WTC11 (cell line): Measurements from ENCODE around the gene DISC1. TPM values are rescaled to one million over a fixed set of nuclear protein-coding genes. Genes with fewer than 3 reads are reported as not detected.

Source experiments
- ATAC-seq: fragments of 200-7000 bp; cut with Tn5 transposase; 2 replicates; pipeline ENCODE4 v1.10.0; 2021; ENCODE audit warnings: mild to moderate bottlenecking, moderate library complexity
- CTCF ChIA-PET: fragments of 300-600 bp; sonication (Branson Sonifier 250); formaldehyde crosslinking; loops from one replicate; lab custom pipeline; 2021; ENCODE audit warnings: antibody characterized with exemption; lab: Charles Lee
- POLR2A ChIA-PET: fragments of 350-600 bp; sonication (Branson Sonifier 250); formaldehyde crosslinking; loops from one replicate; lab custom pipeline; 2021; ENCODE audit warnings: antibody characterized with exemption; lab: Charles Lee
- DNase-seq: peaks from one replicate; pipeline ENCODE4 v3.0.0; 2021; ENCODE audit warnings: low spot score
- H3K27ac Mint-ChIP-seq: 2 replicates; pipeline ENCODE4 v1.8.0; 2021; ENCODE audit warnings: mixed read lengths
- H3K27me3 Mint-ChIP-seq: 2 replicates; pipeline ENCODE4 v1.8.0; 2021; ENCODE audit warnings: low read depth, mild to moderate bottlenecking, moderate library complexity, mixed read lengths
- H3K36me3 Mint-ChIP-seq: 2 replicates; pipeline ENCODE4 v1.8.0; 2021; ENCODE audit warnings: mixed read lengths
- H3K4me1 Mint-ChIP-seq: 2 replicates; pipeline ENCODE4 v1.8.0; 2022; ENCODE audit warnings: mixed read lengths
- H3K4me3 Mint-ChIP-seq: 2 replicates; pipeline ENCODE4 v1.8.0; 2021; ENCODE audit warnings: mild to moderate bottlenecking, moderate library complexity, mixed read lengths
- H3K9me3 Mint-ChIP-seq: 2 replicates; pipeline ENCODE4 v1.8.0; 2021; ENCODE audit warnings: mixed read lengths
- ATF3 ChIP-seq: sonication (generic); formaldehyde crosslinking; conservative IDR thresholded peaks from 2 replicates; pipeline ENCODE4 v1.8.1; 2022; ENCODE audit warnings: mild to moderate bottlenecking, missing genetic modification reagents
- E2F4 ChIP-seq: sonication (generic); formaldehyde crosslinking; IDR thresholded peaks from 2 replicates; pipeline ENCODE4 v1.8.1; 2022; ENCODE audit warnings: low read depth, mild to moderate bottlenecking, moderate library complexity, missing genetic modification reagents, borderline replicate concordance
- ESRRA ChIP-seq: sonication (generic); formaldehyde crosslinking; IDR thresholded peaks from 2 replicates; pipeline ENCODE4 v1.8.1; 2022; ENCODE audit warnings: mild to moderate bottlenecking, missing genetic modification reagents, borderline replicate concordance
- HMGA2 ChIP-seq: fragments of 250-450 bp; sonication (Bioruptor Pico); IDR thresholded peaks from 2 replicates; pipeline ENCODE4 v1.4.0; 2021; ENCODE audit warnings: mild to moderate bottlenecking, moderate library complexity
- IRF1 ChIP-seq: sonication (generic); formaldehyde crosslinking; IDR thresholded peaks from 2 replicates; pipeline ENCODE4 v1.8.0; 2023; ENCODE audit warnings: missing genetic modification reagents
- KAT7 ChIP-seq: sonication (generic); formaldehyde crosslinking; IDR thresholded peaks from 2 replicates; pipeline ENCODE4 v1.8.1; 2023; ENCODE audit warnings: missing genetic modification reagents, mild to moderate bottlenecking, borderline replicate concordance
- MYBL2 ChIP-seq: sonication (generic); formaldehyde crosslinking; IDR thresholded peaks from 2 replicates; pipeline ENCODE4 v1.8.1; 2023; ENCODE audit warnings: mild to moderate bottlenecking, moderate library complexity, missing genetic modification reagents
- NR1H2 ChIP-seq: sonication (generic); formaldehyde crosslinking; IDR thresholded peaks from 2 replicates; pipeline ENCODE4 v1.9.0; 2021; ENCODE audit warnings: mild to moderate bottlenecking, moderate library complexity, missing genetic modification reagents
- NR2C2 ChIP-seq: sonication (generic); formaldehyde crosslinking; IDR thresholded peaks from 2 replicates; pipeline ENCODE4 v1.8.0; 2022; ENCODE audit warnings: mild to moderate bottlenecking, missing genetic modification reagents
- SMAD3 ChIP-seq: sonication (generic); formaldehyde crosslinking; IDR thresholded peaks from 2 replicates; pipeline ENCODE4 v1.8.0; 2022; ENCODE audit warnings: missing genetic modification reagents, mild to moderate bottlenecking, borderline replicate concordance
- SOX15 ChIP-seq: fragments of 250-450 bp; sonication (Bioruptor Pico); IDR thresholded peaks from 2 replicates; pipeline ENCODE4 v1.9.0; 2021; ENCODE audit warnings: mild to moderate bottlenecking
- TEAD4 ChIP-seq: sonication (generic); formaldehyde crosslinking; IDR thresholded peaks from 2 replicates; pipeline ENCODE4 v1.8.0; 2022; ENCODE audit warnings: mild to moderate bottlenecking, missing genetic modification reagents
- TP53 ChIP-seq: sonication (generic); formaldehyde crosslinking; IDR thresholded peaks from 2 replicates; pipeline ENCODE4 v1.8.1; 2023; ENCODE audit warnings: mild to moderate bottlenecking, missing genetic modification reagents
- ZBTB21 ChIP-seq: sonication (generic); formaldehyde crosslinking; IDR thresholded peaks from 2 replicates; pipeline ENCODE4 v1.8.1; 2023; ENCODE audit warnings: mild to moderate bottlenecking, missing genetic modification reagents, borderline replicate concordance
- ZNF219 ChIP-seq: sonication (generic); formaldehyde crosslinking; IDR thresholded peaks from 2 replicates; pipeline ENCODE4 v1.8.0; 2023; ENCODE audit warnings: missing genetic modification reagents, mild to moderate bottlenecking, borderline replicate concordance
- ZNF416 ChIP-seq: fragments of 250-450 bp; sonication (Bioruptor Pico); IDR thresholded peaks from 2 replicates; pipeline ENCODE4 v1.9.0; 2021; ENCODE audit warnings: mild to moderate bottlenecking, inconsistent platforms
- ZNF512 ChIP-seq: sonication (generic); formaldehyde crosslinking; IDR thresholded peaks from 2 replicates; pipeline ENCODE4 v1.8.1; 2022; ENCODE audit warnings: missing genetic modification reagents, borderline replicate concordance
- ZNF671 ChIP-seq: fragments of 250-450 bp; sonication (Bioruptor Pico); IDR thresholded peaks from 2 replicates; pipeline ENCODE4 v1.8.0; 2021; ENCODE audit warnings: mild to moderate bottlenecking
- total RNA-seq: library from RNA; stranded (reverse); gene quantifications from 3 replicates; pipeline ENCODE4 v1.2.3, GENCODE V29; 2021
- TF ChIP-seq, protein P1 (sequence below): sonication (generic); formaldehyde crosslinking; IDR thresholded peaks from 2 replicates; pipeline ENCODE4 v1.8.0; 2022; ENCODE audit warnings: missing genetic modification reagents
- TF ChIP-seq, protein P2 (sequence below): sonication (generic); formaldehyde crosslinking; IDR thresholded peaks from 2 replicates; pipeline ENCODE4 v1.8.0; 2022; ENCODE audit warnings: mild to moderate bottlenecking, missing genetic modification reagents
- TF ChIP-seq, protein P3 (sequence below): sonication (generic); formaldehyde crosslinking; IDR thresholded peaks from 2 replicates; pipeline ENCODE4 v1.8.1; 2022; ENCODE audit warnings: low read depth, missing genetic modification reagents, borderline replicate concordance
- TF ChIP-seq, protein P4 (sequence below): fragments of 250-450 bp; sonication (Bioruptor Pico); IDR thresholded peaks from 2 replicates; pipeline ENCODE4 v2.1.2; 2022; ENCODE audit warnings: mild to moderate bottlenecking, moderate library complexity

DISC1 gene
- total RNA-seq, 1 experiment from 2014 or later, result 5.5 TPM

DNA sequence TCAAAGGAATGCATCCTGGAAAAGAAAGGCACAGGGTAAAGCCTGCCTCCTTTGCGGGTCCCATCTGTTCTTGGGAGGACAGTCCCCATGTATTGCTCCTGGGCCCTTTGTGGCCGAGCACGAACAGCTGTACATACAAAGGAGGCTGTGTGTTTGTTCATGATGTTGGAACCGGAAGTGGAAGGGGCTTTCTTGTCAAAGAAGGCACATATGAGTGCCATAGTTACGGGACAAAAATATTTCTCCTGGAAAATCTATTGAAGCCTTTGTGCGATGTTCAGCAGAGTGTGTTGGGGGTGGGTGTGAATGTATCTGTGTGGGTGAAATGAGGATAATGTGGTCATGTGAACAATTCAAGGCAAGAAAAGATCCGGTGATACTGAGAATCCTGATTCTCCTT lies 297.6 kb downstream of the DISC1 start (continued):
- TF ChIP-seq, protein P1, sequence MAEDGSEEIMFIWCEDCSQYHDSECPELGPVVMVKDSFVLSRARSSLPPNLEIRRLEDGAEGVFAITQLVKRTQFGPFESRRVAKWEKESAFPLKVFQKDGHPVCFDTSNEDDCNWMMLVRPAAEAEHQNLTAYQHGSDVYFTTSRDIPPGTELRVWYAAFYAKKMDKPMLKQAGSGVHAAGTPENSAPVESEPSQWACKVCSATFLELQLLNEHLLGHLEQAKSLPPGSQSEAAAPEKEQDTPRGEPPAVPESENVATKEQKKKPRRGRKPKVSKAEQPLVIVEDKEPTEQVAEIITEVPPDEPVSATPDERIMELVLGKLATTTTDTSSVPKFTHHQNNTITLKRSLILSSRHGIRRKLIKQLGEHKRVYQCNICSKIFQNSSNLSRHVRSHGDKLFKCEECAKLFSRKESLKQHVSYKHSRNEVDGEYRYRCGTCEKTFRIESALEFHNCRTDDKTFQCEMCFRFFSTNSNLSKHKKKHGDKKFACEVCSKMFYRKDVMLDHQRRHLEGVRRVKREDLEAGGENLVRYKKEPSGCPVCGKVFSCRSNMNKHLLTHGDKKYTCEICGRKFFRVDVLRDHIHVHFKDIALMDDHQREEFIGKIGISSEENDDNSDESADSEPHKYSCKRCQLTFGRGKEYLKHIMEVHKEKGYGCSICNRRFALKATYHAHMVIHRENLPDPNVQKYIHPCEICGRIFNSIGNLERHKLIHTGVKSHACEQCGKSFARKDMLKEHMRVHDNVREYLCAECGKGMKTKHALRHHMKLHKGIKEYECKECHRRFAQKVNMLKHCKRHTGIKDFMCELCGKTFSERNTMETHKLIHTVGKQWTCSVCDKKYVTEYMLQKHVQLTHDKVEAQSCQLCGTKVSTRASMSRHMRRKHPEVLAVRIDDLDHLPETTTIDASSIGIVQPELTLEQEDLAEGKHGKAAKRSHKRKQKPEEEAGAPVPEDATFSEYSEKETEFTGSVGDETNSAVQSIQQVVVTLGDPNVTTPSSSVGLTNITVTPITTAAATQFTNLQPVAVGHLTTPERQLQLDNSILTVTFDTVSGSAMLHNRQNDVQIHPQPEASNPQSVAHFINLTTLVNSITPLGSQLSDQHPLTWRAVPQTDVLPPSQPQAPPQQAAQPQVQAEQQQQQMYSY (CRISPR knock-in tag), result no peak
- no peak for TF ChIP-seq ZNF512 (CRISPR knock-in tag)
- TF ChIP-seq NR1H2 (CRISPR knock-in tag), result no peak
- TF ChIP-seq, protein P2, sequence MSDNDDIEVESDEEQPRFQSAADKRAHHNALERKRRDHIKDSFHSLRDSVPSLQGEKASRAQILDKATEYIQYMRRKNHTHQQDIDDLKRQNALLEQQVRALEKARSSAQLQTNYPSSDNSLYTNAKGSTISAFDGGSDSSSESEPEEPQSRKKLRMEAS, result no peak

DNA sequence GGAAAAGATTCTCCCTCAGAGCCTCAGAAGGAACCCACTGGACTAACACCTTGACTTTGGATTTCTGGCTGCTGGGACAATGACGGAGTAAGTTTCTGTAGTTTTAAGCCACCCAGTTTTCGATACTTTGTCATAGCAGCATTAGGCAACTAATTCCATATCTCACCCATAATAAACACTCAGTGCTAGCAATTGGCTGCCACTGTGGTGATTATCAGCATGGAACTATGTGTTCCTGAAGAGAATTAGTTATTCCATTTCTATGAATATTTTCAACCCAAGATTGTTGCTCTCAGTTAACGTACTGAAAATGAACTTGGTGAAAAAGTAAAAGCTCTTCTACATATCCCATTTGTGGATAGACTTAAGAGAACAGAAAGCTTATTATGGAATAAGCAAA lies 299.3 kb downstream of the DISC1 start:
- no peaks in the 10 kb centered on the region for H3K9me3 Mint-ChIP-seq
- H3K36me3 Mint-ChIP-seq, result no peaks in the 10 kb centered on the region
- ChIA-PET CTCF (no interaction called here), POLR2A (no interaction called here)
- H3K4me3 Mint-ChIP-seq, result no peak overlapping the region
- TF ChIP-seq NR2C2 (CRISPR knock-in tag) (no peak), E2F4 (CRISPR knock-in tag) (no peak), ZNF219 (no peak), ZNF671 (CRISPR knock-in tag) (no peak), SMAD3 (CRISPR knock-in tag) (no peak), ATF3 (no peak), IRF1 (no peak), MYBL2 (CRISPR knock-in tag) (no peak), HMGA2 (CRISPR knock-in tag) (no peak), SOX15 (no peak), ESRRA (CRISPR knock-in tag) (no peak), KAT7 (CRISPR knock-in tag) (no peak), ZNF416 (CRISPR knock-in tag) (no peak), TP53 (CRISPR knock-in tag) (no peak), ZBTB21 (CRISPR knock-in tag) (no peak), TEAD4 (CRISPR knock-in tag) (no peak)
- TF ChIP-seq, protein P3, sequence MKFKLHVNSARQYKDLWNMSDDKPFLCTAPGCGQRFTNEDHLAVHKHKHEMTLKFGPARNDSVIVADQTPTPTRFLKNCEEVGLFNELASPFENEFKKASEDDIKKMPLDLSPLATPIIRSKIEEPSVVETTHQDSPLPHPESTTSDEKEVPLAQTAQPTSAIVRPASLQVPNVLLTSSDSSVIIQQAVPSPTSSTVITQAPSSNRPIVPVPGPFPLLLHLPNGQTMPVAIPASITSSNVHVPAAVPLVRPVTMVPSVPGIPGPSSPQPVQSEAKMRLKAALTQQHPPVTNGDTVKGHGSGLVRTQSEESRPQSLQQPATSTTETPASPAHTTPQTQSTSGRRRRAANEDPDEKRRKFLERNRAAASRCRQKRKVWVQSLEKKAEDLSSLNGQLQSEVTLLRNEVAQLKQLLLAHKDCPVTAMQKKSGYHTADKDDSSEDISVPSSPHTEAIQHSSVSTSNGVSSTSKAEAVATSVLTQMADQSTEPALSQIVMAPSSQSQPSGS (CRISPR knock-in tag), result no peak
- TF ChIP-seq, protein P4, sequence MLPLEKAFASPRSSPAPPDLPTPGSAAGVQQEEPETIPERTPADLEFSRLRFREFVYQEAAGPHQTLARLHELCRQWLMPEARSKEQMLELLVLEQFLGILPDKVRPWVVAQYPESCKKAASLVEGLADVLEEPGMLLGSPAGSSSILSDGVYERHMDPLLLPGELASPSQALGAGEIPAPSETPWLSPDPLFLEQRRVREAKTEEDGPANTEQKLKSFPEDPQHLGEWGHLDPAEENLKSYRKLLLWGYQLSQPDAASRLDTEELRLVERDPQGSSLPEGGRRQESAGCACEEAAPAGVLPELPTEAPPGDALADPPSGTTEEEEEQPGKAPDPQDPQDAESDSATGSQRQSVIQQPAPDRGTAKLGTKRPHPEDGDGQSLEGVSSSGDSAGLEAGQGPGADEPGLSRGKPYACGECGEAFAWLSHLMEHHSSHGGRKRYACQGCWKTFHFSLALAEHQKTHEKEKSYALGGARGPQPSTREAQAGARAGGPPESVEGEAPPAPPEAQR (CRISPR knock-in tag), result no peak
- peaks cover 20% of the 10 kb centered on the region for H3K27me3 Mint-ChIP-seq
- ATAC-seq (no peak), DNase-seq (no peak)
- peaks cover 22% of the 10 kb centered on the region for H3K4me1 Mint-ChIP-seq
- no peak overlapping the region for H3K27ac Mint-ChIP-seq
